IPS-NIHi11 (cell line): ENCODE results near the gene GFOD1.

Source experiments
- DNase-seq: peaks from one replicate; pipeline ENCODE4 v3.0.0; 2012; ENCODE audit warnings: mixed read lengths, low spot score

GFOD1 gene

GRCh38 chr6:13375360-13375878 lies 112.0 kb downstream of the GFOD1 start:
- no peak for DNase-seq

GRCh38 chr6:13373919-13374318 lies 113.5 kb downstream of the GFOD1 start:
- DNase-seq: no peak

DNA sequence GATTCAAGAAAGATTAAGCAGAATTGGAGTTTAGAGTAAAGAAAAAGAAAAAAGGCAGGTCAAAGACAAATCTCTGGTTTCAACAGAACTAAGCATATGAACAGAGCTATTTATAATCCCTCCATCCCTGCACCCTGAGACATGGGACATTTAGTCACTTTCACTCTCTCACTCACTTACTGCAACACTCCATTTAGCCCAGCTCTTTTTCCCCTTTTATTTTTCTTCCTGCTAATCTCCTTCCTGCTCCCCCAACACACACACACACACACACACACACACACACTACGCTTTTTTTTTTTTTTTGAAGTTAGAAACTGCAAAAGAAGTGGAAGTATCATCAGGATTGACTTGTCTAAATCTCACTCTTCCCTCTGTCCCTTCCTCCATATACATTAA lies 113.9 kb downstream of the GFOD1 start:
- no peak for DNase-seq

- DNase-seq: no peak
These were observed 114.5 kb downstream of the GFOD1 start for GRCh38 chr6:13372688-13373487.

DNA sequence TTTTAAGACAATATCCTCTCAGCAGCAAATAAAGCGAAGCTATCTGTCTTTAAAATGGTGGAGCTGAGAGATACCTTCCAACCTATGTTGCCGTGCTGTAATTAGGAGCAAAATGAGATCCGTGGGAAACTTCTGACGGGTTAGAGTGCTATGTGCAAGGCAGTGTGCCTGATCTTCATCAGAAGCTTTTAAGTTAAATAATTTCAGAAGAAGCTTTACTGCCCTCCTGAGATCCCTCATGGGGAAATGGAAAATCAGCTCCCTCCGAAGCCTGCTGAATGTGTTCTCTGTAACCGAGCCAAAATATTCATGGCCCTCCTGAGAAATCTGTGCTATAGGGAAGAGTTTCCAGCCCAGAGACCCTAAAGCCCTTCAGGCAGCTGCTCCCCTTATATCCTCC lies 115.3 kb downstream of the GFOD1 start:
- no peak for DNase-seq

- DNase-seq: no peak
These were observed 115.9 kb downstream of the GFOD1 start for GRCh38 chr6:13371421-13372072.

DNA sequence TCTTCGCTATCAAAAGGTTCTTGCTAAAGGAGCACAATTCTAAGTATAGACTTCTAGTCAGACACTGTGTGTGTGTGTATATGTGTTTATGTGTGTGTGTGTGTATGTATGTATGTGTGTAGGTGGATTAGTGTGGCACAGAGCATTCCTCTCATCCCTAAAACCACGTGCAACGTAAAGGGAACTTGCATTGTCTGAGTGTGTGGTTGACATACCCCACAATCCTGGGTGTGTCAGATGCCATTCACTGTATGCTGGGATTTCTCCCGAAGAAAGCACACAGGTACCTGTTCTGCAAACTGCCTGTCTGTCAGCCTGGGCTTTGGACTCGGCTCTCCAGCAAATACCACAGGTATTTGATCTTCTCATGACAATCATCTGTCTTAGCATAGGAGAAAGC lies 116.8 kb downstream of the GFOD1 start:
- DNase-seq: no peak

- DNase-seq: no peak
These were observed 117.8 kb downstream of the GFOD1 start for GRCh38 chr6:13369591-13369990.

- DNase-seq: no peak
These were observed 118.7 kb downstream of the GFOD1 start for GRCh38 chr6:13368731-13369115.

DNA sequence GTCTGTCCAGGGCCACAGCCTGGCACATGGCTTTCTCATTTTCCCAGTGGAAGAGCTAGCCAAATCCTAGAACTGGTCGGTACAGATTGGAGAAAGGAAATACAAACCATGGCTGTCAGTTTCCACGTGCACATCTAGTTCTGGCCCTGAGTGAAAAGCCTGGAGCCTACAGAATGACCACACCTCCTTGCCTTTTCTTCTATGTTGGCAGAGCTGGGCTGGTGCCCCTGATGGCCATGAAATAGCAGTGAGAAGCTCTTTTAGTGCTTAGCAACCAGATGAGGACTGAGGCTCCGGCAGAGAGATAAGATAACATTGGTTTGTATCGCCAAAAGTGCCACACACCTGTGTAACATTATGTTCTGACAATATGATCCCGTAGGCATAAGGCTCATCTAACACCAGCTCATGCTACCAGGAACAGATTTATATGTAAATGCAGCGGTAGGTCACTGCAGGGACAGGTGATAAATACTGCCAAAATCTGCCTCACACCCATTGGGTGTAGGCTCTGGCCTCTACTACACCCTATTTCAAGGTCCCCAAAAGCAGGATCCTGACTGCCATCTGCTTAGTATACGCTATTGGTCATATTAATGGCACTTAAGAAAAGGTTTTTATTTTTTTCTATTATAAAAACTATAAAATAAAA lies 119.2 kb downstream of the GFOD1 start:
- DNase-seq: no peak

GRCh38 chr6:13367396-13367795 lies 120.0 kb downstream of the GFOD1 start:
- DNase-seq: no peak

- no peak for DNase-seq
These were observed 122.1 kb downstream of the GFOD1 start for GRCh38 chr6:13365320-13365719.

DNA sequence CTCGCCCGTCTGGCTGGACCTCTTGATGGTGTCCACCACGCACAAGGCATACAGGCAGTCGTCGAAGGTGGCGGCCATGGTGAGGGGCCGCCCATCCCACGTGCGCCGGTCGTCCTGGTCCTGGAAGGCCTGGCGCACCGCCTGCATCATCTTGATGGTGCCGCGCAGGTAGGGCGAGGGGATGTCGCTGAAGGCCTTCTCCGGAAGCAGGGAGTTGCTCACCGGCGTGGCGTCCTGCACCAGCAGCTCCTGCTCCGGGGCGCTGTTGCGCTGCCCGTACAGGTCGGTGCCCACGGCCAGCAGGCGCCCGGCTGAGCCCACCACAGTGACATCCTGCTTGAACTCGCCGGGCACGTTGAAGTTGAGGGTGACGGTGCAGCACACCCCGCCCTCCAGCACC lies 122.6 kb downstream of the GFOD1 start:
- no peak for DNase-seq

DNA sequence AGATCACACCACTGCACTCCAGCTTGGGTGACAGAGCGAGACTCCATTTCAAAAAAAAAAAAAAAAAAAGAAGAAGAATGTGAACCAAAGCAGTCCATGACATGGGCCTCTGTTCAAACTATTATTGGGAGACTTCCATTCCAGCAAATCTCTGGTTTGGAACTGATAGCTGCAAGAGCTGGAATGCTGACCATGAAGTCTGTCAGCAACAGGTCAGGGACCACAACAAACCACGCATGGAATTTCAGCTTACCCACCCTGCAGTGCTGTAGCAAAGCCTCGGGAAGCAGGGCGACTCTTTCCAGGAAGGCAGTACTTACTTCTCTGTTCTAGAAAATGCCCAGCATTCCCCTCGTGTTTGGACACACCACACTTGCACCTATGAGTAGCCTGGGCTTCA lies 125.0 kb downstream of the GFOD1 start:
- no peak for DNase-seq

- no peak for DNase-seq
These were observed 126.5 kb downstream of the GFOD1 start for GRCh38 chr6:13360671-13361540.

DNA sequence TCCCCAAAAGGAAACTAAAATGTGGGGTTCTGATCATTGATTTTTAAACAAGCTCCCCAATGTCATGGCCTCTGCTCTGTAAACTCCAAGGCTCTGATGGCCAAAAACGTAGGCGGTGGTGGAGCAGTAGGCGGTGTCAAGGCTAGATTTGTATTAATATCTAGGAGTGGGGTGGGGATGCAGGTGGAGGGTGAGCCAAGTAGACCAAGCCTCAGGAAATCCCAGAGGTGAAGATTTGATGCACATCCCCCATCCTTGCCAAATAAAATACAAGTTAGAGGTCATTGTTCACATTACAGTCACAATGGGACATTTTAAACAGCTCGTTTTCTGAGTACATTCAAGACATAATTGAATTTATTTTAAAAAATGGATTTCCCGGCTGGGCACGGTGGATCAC lies 128.1 kb downstream of the GFOD1 start:
- no peak for DNase-seq

GRCh38 chr6:13358511-13358910 lies 128.9 kb downstream of the GFOD1 start:
- no peak for DNase-seq

DNA sequence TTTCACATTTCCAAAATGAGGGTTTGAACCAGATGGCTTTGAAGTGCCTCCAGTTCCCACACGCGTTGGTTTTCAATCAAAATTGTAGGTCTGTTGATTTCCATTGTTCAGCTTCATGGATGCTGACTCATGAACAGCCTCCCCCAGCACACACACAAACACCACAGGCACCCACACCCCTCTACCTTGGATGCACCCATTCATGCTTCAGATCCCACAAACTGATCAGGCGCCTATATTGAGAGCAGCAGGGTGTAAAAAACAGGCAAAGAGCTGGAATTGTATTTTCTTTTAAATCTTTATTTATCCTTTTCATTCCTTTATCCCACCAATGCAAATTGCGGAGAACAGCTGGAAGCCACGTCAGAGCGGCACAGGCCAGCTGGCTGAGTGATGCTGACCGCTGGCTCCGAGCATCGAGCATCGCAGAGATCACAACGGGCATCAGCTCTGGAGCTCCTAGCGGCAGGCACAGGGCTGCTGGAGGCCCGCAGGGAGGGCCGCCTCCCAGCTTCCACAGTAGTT lies 129.8 kb downstream of the GFOD1 start:
- DNase-seq: no peak

DNA sequence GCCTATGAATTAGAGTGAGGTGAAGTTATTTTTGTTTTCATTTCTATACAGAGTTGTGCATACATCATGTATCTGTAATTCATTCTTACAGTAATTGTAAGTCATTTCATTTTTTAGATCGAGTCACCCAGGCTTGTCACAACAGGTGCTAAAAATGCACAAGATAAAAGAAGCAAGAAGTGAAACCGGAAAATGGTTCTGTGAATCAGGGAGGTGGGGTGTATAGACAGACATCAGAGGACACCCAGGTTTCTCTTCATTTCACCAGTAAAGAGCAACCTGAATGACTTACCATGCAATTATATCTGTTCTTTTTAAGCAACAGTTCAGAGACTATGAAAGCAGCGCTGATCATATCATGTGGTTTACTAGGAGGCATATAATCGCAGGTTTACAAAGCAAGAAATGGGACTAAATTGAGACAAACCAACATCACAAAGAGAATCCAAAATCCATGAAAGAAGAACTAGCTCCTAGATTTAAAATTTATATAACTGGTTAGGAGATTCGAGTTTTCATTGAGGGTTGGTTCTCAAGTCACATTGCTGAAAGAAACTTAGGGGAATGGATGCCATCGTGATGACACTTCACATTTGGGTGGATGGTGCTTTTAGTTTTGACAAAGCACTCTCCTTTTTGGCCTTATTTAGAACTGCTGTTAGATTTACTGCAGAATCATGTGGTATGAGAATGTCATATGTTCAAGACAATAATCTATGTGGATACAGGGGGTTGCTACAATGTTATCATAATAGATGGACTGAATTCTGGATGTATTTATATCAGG lies 131.2 kb downstream of the GFOD1 start:
- DNase-seq: no peak

DNA sequence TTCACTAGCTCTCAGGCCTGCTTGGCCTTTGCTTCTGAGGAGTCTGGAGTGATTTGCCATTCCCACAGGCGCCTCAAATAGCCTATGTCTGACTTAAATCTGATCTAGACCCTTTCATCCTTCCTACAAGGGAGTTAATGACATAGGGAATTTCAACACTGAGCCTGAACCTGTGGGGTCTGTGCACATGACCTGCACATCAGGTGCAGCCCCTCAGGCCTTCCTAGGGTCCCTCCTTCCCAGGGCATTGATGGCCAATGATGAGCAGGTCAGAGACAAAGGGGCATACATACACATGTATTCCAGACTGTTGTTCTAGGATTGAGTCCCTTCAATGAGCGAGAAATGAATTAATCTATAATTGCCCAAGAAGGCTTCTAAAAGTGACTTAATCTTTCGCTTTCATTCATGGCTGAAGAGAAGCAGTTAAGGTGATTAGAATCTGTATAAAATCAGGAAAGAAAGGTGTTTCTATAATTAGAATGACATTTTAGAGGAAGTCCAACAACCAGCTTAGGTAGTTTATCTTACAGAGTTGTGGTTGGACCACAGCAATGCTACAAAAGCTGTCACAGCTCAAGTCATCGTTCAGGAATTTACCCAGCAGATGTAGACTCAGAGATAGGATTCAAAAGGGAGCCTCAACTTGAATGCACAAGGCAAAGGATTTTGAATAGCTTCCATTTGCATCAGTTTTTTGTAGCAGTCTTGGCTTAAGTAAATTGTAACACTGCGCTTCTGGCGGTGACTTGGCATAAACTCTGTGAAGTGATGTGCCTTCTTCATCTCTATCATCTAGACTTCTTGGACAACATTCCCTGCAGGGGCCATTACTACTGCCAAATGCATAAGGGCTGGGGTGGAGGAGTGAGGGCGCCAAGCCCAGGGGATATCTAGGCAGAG lies 132.1 kb downstream of the GFOD1 start:
- DNase-seq: no peak
